Measurements from ENCODE around the gene ZFYVE27.

GRCh38 chr10:97782455-97783228 lies 45.7 kb downstream of the ZFYVE27 start:
- TF ChIP-seq CTCF (conservative IDR thresholded peaks at IDR 0.05): no peak
- no peak for TF ChIP-seq ZFX (IDR thresholded peaks at IDR 0.05)
